OCI-LY7 (cell line): ENCODE results near the gene FOXF2.

ENCODE experiments used
- CTCF ChIP-seq: fragments of 200-600 bp; sonication (generic); conservative IDR thresholded peaks from 2 replicates; pipeline ENCODE4 v1.5.1; 2014; ENCODE audit warnings: mild to moderate bottlenecking, antibody characterized with exemption, low read length, moderate library complexity, mixed read lengths
- EZH2phosphoT487 ChIP-seq: fragments of 200-600 bp; sonication (generic); IDR thresholded peaks from 2 replicates; pipeline ENCODE4 v1.6.1; 2018; ENCODE audit warnings: low read depth, borderline replicate concordance, mild to moderate bottlenecking, mixed run types, antibody characterized with exemption, low read length, moderate library complexity, mixed read lengths

DNA sequence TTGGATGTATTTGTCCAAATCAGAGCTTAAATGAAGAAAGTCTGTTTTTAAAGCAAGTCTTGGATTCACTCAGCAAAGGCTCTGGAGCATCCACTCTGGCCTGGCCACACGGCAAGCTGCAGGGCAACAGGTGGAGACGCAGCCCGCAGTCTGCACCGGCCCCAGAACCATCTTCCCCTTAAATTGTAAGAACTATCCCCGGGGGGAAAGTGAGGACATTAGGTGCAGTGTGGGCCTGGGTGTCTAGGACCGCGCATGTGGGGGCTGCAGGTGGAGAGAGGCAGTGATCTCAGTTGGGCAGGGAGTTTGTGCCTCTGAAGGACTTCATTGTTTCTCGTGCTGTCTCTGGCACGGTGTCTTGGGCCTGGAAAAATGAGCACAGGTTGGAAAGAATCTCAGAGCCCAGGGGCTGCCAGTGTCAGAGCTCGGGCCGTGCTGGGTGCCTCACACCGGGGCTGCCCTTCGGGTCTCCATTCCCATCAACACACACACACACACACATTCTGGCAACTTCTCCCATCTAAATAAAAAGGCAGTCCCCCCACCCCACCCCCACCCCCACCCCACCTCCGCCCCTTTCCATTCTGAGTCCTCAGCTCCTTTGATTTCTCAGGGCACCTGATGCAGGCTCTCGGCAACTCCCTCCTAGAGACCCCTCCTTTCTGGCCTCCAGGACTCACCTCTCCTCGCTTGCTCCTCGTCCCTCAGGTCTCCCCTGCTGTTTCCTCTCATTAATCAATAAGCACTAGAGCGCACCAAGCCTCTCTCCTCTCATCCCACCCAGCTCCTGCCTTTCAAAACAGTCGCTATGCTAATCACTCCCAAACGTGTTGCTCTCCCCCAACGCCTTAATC lies 48.4 kb downstream of the FOXF2 start:
- TF ChIP-seq CTCF: no peak
- TF ChIP-seq EZH2phosphoT487: no peak
